Right lobe of liver (tissue), 4 donors: ENCODE data around the gene TNS3.

Experiments
- POLR2A ChIP-seq: fragments of 450-650 bp; IDR thresholded peaks from one replicate; pipeline ENCODE4 v1.6.1; 2017; ENCODE audit warnings: antibody characterized with exemption, mild to moderate bottlenecking
- TF ChIP-seq, protein P1 (sequence below), 4 donors: fragments of 200-600 bp in 3 of 4; fragments of 450-650 bp in 1 of 4; IDR thresholded peaks; one replicate each; pipeline versions ENCODE4 v1.5.1 to v1.8.0; 2016 to 2022; ENCODE audit warnings: antibody characterized with exemption in 4 of 4, mild to moderate bottlenecking in 2 of 4
- donor health status: DM: no; HTN: no; CAD: no.
- donor health status: DM: no; HTN: no; CAD: no.
- donor health status: DM: no; HTN: yes; CAD: no.

DNA sequence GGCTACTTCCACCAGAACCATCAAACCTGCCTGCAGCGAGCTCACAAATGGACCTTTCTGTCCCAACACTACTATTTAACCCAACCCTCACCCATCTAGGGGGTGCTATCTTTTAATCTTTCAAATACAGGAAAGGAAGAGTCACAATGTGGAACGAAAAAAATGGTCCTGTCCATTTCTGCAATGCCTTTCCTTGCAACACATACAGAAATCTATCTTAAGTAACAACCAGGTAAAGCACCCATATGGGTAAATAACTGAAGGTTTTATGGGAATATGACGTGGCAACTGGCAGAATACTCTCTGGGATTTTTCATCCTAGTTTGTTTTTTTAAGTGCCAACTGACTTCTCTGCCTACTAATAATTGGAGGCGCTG is 24.6 kb downstream of the TNS3 start:
- TF ChIP-seq, protein P1, sequence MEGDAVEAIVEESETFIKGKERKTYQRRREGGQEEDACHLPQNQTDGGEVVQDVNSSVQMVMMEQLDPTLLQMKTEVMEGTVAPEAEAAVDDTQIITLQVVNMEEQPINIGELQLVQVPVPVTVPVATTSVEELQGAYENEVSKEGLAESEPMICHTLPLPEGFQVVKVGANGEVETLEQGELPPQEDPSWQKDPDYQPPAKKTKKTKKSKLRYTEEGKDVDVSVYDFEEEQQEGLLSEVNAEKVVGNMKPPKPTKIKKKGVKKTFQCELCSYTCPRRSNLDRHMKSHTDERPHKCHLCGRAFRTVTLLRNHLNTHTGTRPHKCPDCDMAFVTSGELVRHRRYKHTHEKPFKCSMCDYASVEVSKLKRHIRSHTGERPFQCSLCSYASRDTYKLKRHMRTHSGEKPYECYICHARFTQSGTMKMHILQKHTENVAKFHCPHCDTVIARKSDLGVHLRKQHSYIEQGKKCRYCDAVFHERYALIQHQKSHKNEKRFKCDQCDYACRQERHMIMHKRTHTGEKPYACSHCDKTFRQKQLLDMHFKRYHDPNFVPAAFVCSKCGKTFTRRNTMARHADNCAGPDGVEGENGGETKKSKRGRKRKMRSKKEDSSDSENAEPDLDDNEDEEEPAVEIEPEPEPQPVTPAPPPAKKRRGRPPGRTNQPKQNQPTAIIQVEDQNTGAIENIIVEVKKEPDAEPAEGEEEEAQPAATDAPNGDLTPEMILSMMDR (IDR thresholded peaks at IDR 0.05) = no peak
- no peak for TF ChIP-seq POLR2A
